ENCODE measurements around the gene KDM2A.
A peak's percentile ranks its signal among the peaks of the same experiment; 100 is the strongest.
"Not testable (repeated sequence)": the region's sequence is repeated elsewhere in the genome, so short reads cannot be mapped to it uniquely, and the experiment has no call there.

KDM2A gene

DNA sequence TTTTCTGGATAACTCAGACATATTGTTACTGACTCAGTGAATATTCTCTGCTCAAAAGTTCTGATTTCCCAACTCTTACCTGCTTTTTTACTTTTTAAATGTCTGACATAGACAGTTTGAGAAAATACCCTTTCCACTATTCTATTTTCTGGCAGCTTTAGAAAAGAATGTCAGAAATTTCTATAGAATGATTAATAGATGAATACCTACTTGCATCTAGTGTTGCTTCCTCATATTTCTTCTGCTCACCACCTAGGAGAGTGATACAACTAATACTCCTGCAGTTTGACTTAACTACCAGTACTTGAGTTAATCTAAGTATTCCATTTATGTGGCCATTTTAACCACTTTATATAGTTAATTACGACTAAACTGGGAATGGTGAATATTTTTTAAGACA is 55.2 kb downstream of the KDM2A start:
- DNase-seq, result no peak

DNA sequence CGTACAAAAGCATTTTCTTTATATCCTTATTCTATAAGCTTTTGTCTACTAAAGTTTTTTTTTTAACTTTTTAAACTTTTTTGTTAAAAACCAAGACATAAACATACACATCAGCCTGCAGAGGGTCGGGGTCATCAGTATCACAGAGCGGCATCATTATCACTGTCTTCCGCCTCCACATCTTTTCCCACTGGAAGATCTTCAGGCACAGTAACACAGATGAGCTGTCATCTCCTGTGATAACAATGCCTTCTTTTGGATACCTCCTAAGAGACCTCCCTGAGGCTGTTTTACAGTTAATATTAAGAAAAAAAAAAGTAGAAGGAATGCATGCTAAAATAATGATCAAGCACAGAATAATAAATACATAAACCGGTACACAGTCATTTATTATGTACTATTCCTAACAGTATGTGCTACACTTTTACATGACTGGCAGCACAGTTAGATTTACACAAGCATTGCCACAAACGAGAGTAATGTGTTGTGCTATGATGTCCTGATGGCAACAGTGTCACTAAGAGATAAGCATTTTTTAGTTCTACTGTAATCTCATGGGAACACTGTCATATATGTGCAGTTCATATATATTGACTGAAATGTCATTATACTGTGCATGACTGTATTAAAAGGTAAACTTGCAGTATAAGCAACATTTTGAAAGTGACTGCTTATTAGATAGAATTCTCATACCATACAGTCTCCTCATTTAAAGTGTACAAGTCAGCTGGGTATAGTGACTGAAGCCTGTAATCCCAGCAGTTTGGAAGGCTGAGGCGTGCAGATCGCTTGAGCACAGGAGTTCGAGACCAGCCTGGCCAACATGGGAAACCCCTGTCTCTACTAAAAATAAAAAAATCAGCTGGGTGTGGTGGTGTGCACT is 58.6 kb downstream of the KDM2A start:
- peak; percentile 83 for DNase-seq

GRCh38 chr11:67178421-67178820 is 59.4 kb downstream of the KDM2A start:
- DNase-seq, result peak; percentile 14

DNA sequence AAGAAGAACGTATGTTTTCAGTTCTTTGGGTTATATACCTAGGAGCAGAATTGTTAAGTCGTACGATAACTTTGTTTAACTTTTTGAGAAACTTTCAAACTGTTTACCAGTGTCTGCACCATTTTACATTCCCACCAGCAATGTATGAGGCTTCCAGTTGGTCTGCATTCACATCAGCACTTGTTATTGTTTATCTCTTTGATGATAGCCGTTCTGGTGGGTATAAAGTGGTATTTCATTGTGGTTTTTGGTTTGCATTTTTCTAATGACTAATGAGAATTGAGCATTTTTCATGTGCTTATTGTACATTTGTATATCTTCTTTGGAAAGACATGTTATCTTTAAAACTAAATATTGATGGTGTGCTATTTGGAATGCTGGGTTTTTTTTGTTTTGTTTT is 59.8 kb downstream of the KDM2A start:
- DNase-seq, result peak; percentile 16

DNA sequence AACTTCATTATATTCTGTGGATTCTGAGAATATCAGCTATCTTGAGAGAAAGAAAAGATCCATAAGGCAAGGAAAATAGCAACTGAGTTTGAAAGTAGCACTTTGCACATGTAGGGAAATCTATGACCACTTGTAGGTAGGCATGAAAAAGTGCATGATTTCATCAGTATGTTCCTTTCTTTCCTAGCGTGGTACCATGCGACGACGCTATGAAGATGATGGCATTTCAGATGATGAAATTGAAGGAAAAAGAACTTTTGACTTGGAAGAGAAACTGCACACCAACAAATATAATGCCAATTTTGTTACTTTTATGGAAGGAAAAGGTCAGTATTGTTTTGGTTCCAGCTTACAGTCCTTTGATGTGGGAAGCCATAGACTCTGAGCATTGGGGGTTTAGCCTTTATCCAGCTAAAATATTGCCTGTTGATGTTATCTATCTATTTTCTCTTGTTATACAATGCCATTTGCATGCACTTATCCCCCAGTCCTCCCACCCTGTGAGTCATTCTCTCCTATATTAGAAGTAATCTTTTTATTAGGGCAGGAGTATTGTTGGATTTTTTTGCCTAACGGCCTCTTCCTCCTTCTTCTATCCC is 60.9 kb downstream of the KDM2A start:
- DNase-seq, result no peak

DNA sequence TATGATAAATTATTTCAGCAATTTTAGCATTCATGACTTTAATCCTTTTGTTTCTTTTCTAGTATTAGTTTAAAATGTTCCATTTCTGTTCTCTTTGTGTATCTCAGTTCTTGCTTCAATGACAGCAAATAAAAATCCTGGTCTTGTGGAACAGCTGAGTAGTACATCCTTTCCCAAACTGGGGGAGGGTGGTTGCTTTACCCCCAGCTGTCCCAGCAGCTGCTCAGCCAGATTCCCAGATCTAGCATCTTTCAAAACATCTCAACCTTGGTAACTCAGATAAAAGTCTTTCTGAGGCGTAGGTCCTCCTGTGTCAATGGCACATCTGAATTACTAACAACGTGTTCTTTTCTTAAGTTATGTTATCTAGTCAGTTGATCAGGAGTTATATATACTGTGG is 75.0 kb downstream of the KDM2A start:
- no peak for DNase-seq

- no peak for DNase-seq
These were observed 77.0 kb downstream of the KDM2A start for GRCh38 chr11:67195971-67196456.

DNA sequence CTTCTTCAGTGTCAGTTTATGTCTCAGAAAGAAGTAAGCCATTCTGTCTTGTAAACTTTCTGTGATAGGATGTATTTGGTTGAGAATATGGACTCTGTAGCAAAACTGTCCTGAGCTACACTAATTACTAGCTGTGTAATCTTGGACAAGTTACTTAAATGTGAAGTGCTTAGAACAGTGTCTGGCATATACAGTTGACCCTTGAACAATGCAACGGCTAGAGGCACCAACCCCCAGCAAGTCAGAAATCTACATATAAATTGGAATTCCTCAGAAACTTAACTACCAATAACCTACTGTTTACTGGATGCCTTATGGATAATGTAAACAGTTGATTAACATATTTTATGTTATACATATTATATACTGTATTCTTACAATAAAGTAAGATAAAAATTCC is 78.5 kb downstream of the KDM2A start:
- no peak for DNase-seq

GRCh38 chr11:67198781-67199180 is 79.7 kb downstream of the KDM2A start:
- not testable (repeated sequence) for DNase-seq

- DNase-seq, result no peak
These were observed 80.7 kb downstream of the KDM2A start for GRCh38 chr11:67199751-67200150.

DNA sequence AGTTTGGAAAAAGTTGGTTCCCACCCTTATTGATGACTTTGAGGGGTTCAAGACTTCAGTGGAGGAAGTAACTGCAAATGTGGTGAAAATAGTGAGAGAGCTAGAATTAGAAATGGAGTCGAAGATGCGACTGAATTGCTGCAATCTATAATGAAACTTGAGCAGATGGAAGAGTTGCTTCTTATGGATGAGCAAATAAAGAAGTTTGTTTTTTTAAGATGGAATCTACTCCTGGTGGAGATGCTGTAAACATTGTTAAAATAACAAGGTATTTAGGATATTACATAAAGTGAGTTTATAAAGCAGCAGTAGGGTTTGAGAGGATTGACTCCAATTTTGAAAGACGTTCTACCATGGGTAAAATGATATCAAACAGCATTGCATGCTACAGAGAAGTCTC is 83.0 kb downstream of the KDM2A start:
- DNase-seq, result no peak

DNA sequence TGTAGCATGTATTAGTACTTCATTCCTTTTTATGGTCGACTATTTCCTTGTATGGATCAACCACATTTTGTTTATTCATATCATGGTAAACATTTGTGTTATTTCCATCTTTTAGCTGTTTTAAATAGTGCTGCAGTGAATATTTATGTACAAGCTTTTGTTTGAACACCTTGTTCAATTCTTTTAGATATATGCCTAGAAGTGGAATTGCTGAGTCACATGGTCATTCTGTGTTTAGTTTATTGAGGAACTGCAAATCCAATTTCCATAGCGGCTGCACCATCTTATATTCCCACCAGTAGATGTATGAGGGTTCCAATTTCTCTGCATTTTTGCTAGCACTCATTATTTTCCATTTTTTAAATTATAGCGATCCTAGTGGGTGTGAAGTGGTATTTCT is 85.8 kb downstream of the KDM2A start:
- no peak for DNase-seq

DNA sequence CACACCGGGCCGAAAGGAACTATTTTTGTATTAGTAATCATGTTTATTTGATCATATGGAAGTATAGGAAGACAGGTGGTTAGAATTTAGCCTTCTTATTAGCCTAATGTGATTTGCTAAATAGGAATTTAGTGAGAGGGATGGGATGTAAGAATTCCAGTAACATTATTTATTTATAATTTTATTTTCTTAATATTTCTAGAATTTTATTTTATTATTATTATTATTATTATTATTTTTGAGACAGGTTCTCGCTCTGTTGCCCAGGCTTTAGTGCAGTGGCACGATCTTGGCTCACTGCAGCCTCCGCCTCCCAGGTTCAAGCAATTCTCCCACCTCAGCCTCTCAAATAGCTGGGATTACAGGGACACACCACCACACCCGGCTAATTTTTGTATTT is 90.2 kb downstream of the KDM2A start:
- DNase-seq, result not testable (repeated sequence)

DNA sequence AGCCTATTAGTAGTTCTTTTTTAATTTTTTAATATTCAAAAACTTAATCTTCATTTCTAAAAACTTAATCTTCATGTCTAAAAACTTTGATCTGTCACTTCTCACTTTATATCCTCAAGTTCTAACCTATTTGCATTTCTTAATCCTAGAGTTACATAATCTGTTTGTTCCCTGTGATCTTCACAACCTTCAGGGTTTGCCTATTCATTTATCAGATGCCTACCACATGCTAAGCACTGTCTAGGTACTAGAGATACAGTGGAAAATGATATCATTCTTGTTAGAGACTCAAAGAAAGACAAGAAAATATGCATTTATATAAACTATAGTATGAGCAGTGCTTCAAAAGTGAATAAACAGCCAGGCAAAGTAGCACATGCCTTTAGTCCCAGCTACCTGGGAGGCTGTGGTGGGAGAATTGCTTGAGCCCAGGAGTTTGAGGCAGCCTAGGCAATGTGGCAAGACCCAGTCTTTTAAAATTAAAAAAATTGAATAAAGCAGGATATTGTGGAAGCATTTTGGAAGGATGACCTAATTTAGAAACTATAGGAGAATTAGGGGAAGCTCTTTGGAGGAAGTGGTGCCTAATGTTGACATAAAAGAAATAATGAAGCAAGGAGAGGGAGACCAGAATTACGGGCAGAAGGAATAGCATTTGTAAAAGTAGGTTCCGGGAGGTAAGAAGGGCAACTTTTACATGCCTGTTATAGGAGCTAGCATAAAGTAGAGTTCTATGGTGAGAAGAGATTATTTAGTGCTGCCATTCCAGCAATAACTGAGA is 92.8 kb downstream of the KDM2A start:
- peak; percentile 77 for DNase-seq

DNA sequence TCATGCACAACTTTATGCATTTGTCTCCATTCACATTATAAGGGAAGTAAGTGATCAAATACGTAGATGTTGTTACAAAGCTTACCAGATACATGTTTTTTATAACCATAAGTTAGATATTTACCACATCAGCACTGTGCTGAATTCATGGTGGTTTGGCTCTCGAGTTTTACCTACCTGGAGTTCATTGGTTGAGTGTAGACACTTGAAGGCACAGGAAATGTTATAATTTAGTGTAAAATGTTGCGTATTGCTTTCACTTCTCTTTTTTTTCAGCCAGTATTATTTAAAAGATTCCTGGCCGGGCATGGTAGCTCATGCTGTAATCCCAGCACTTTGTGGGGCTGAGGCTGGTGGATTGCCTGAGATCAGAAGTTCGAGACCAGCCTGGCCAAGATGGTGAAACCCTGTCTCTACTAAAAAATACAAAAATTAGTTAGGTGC is 94.1 kb downstream of the KDM2A start:
- no peak for DNase-seq

GRCh38 chr11:67227726-67228125 is 108.7 kb downstream of the KDM2A start:
- DNase-seq, result no peak

GRCh38 chr11:67230406-67230805 is 111.3 kb downstream of the KDM2A start:
- no peak for DNase-seq

- DNase-seq, result no peak
These were observed 111.8 kb downstream of the KDM2A start for GRCh38 chr11:67230886-67231285.

GRCh38 chr11:67233584-67234190 is 114.6 kb downstream of the KDM2A start:
- DNase-seq, result no peak

- DNase-seq, result not testable (repeated sequence)
These were observed 115.5 kb downstream of the KDM2A start for GRCh38 chr11:67234571-67234970.

GRCh38 chr11:67237574-67237973 is 118.5 kb downstream of the KDM2A start:
- no peak for DNase-seq

DNA sequence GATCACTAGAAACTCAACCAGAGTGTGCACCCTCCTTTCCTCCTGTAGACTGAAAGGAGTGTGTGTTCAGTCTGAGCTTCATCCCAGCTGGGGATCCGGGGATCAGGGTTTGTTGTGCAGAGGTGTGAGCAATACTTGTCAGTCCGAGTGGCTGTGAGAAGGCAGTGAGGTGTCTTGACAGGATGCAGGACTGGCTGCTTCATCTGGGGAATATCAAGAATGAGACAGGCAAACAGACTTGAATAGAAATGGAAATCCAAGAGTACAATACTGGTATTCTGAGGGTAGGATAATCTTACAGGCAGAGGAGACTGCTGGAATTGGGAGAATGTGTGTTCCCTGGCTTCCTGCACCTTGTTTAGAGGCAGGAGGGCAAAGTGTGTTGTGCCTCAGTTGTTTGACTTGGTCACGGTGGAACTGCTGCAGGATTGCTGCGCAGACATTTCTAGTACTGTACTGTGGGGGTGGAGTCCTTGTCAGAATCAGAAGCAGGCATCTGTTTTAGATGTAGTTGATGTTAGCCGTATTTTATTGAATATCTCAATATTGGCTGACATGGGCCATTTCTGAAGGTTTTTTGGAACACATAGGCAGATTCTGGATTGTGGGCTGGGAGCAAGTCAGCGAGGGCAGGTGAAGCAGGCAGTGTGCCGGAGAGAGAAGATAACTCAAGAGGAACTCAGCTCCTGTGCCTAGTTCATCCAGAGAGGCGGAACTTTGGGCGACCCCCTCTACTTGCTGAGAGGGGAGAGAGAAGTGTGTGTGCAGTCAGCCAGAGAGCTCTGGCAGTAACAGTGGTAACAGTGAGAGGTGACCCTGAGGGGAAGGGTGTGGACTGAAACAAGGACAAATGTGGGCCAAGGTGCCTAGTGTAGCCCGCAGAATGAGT is 120.1 kb downstream of the KDM2A start:
- no peak for DNase-seq
